Measurements from ENCODE around the gene GALC. TPM values are rescaled to one million over a fixed set of nuclear protein-coding genes. Genes with fewer than 3 reads are reported as not detected.

Gene GALC
- total RNA-seq, 1 experiment from 2014 or later, result 0.18 TPM

DNA sequence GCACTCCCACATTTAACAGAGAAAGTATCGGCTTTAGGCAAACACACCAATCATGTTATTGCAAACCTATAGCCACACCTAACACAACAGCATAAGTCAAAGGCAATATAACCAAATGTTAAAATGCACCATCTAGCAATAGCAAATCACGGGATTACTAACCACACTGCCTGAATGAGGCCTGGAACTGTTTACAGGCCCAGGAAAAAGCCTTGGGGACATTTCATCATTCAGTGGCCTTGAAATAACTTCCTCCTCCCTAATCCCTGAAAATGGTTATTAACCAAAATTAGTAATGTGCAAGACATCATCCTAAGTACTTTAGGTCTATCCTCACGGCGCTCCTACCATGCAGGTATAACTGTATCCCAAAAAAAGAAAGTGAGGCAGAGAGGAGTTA is 2.3 kb downstream of the GALC start:
- intact Hi-C loops (cut with micrococcal nuclease), result loop anchor here (2.0 kb wide), 2 partner anchors 20 to 54 kb away; no protein-coding TSS in a partner anchor

DNA sequence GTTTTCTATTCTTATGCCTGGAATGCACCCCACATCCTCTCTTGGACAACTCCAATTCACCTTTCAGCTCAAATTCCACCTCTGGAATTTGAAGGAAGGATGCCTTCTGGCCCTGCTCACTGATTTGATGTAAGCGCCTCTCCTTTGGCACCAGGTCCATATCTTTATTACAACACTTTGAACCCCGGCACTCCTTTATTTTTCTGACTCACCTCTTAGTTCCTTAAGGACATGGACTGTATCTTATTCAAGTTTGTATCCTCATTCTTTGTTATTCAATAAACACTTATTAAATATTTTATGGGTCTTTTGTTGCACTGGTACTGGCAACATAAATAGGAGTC is 3.1 kb downstream of the GALC start:
- Histone ChIP-seq H3K27me3 (ENCODE audit: low read length) (no peaks in the 10 kb centered on the region), H3K9me3 (ENCODE audit: low read length) (no peaks in the 10 kb centered on the region), H3K9ac (ENCODE audit: low read length) (no peak overlapping the region), H3F3A (ENCODE audit: low read length, unreplicated experiment) (no peaks in the 10 kb centered on the region), H3K36me3 (ENCODE audit: low read depth, low read length) (no peaks in the 10 kb centered on the region), H3K79me2 (ENCODE audit: low read length) (no peaks in the 10 kb centered on the region), H3K4me3 (ENCODE audit: low read length) (no peak overlapping the region), H4K20me1 (ENCODE audit: low read length) (no peaks in the 10 kb centered on the region), H2AFZ (ENCODE audit: low read length) (no peak overlapping the region), H3K9me2 (replicated peaks; ENCODE audit: low read length) (no peaks in the 10 kb centered on the region), H3K4me2 (ENCODE audit: low read length) (no peak overlapping the region), H3K27ac (ENCODE audit: low read length) (no peak overlapping the region), H3K4me1 (ENCODE audit: insufficient read depth, low read length) (no peaks in the 10 kb centered on the region)
- peak; percentile 64 for ATAC-seq
- CTCF ChIA-PET, result no interaction called here
- TF ChIP-seq EZH2phosphoT487 (IDR thresholded peaks at IDR 0.05; ENCODE audit: borderline replicate concordance, low read length), result no peak
- TF ChIP-seq, protein P1, sequence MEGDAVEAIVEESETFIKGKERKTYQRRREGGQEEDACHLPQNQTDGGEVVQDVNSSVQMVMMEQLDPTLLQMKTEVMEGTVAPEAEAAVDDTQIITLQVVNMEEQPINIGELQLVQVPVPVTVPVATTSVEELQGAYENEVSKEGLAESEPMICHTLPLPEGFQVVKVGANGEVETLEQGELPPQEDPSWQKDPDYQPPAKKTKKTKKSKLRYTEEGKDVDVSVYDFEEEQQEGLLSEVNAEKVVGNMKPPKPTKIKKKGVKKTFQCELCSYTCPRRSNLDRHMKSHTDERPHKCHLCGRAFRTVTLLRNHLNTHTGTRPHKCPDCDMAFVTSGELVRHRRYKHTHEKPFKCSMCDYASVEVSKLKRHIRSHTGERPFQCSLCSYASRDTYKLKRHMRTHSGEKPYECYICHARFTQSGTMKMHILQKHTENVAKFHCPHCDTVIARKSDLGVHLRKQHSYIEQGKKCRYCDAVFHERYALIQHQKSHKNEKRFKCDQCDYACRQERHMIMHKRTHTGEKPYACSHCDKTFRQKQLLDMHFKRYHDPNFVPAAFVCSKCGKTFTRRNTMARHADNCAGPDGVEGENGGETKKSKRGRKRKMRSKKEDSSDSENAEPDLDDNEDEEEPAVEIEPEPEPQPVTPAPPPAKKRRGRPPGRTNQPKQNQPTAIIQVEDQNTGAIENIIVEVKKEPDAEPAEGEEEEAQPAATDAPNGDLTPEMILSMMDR (conservative IDR thresholded peaks at IDR 0.05; ENCODE audit: low read depth, low read length), result no peak
- no peak for TF ChIP-seq EZH2 (IDR thresholded peaks at IDR 0.05; ENCODE audit: low read length, unreplicated experiment)
- BruUV-seq (replicated peaks), result no TSS peak
- peak; percentile 50 for DNase-seq
- POLR2A ChIA-PET (ENCODE audit: unreplicated experiment), result no interaction called here
- intact Hi-C loops (cut with micrococcal nuclease), result loop anchor here (2.0 kb wide), 2 partner anchors 21 to 55 kb away; no protein-coding TSS in a partner anchor

More for the DNA sequence above, 2.3 kb downstream of the GALC start:
- ChIA-PET CTCF (no interaction called here), POLR2A (ENCODE audit: unreplicated experiment) (no interaction called here)
- H3K9ac ChIP-seq (ENCODE audit: low read length), result no peak overlapping the region
- no peak overlapping the region for H3K4me2 ChIP-seq (ENCODE audit: low read length)
- no peak overlapping the region for H3K4me3 ChIP-seq (ENCODE audit: low read length)
- H4K20me1 ChIP-seq (ENCODE audit: low read length), result no peaks in the 10 kb centered on the region
- no peaks in the 10 kb centered on the region for H3K9me3 ChIP-seq (ENCODE audit: low read length)
- ATAC-seq (no peak), DNase-seq (no peak)
- no peak overlapping the region for H3K27ac ChIP-seq (ENCODE audit: low read length)
- H3K9me2 ChIP-seq (replicated peaks; ENCODE audit: low read length), result no peaks in the 10 kb centered on the region
- BruUV-seq (replicated peaks), result no TSS peak
- H3K79me2 ChIP-seq (ENCODE audit: low read length), result no peaks in the 10 kb centered on the region
- H2AFZ ChIP-seq (ENCODE audit: low read length), result no peak overlapping the region
- TF ChIP-seq, protein P1 (conservative IDR thresholded peaks at IDR 0.05; ENCODE audit: low read depth, low read length), result no peak
- TF ChIP-seq EZH2phosphoT487 (IDR thresholded peaks at IDR 0.05; ENCODE audit: borderline replicate concordance, low read length) (no peak), EZH2 (IDR thresholded peaks at IDR 0.05; ENCODE audit: low read length, unreplicated experiment) (no peak)
- no peaks in the 10 kb centered on the region for H3K4me1 ChIP-seq (ENCODE audit: insufficient read depth, low read length)
- H3K36me3 ChIP-seq (ENCODE audit: low read depth, low read length), result no peaks in the 10 kb centered on the region
- H3K27me3 ChIP-seq (ENCODE audit: low read length), result no peaks in the 10 kb centered on the region
- H3F3A ChIP-seq (ENCODE audit: low read length, unreplicated experiment), result no peaks in the 10 kb centered on the region

DNA sequence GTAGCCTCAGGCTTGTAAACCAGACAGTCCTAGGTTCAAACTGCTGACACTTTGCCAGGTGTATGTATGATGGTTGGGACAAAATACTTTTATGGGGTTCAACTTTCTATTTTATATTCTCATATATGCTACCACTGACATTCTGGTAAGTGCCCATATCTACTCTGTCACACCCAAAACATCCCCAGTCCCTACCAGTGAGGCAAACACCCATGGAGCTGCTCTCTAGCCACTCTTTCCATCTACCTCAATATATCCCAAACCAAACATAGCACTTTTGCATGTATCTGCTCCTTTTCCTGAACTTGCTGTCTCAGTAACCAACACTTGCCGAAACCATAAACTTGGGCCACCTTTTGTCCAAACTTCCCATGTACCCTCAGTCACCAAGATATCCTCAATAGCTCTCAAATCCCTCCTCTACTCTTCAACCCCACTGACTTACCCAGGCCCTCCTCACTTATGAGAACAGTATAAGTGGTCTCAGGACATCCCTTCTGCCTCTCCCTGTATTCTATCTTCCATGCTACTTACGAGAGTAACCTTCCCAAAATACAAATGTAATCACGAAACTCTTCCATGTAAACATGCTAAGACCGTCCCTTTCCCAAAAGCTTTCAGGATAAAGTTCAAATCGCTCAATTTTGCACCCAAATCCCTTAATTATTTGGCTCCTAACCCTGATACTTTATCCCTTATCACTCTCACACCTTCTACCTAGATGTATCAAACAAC is 3.6 kb downstream of the GALC start:
- Histone ChIP-seq H3F3A (ENCODE audit: low read length, unreplicated experiment) (no peaks in the 10 kb centered on the region), H3K4me1 (ENCODE audit: insufficient read depth, low read length) (no peaks in the 10 kb centered on the region), H3K4me2 (ENCODE audit: low read length) (no peak overlapping the region), H4K20me1 (ENCODE audit: low read length) (no peaks in the 10 kb centered on the region), H3K4me3 (ENCODE audit: low read length) (no peak overlapping the region), H3K36me3 (ENCODE audit: low read depth, low read length) (no peaks in the 10 kb centered on the region), H2AFZ (ENCODE audit: low read length) (no peak overlapping the region), H3K79me2 (ENCODE audit: low read length) (no peaks in the 10 kb centered on the region), H3K9me3 (ENCODE audit: low read length) (no peaks in the 10 kb centered on the region), H3K27me3 (ENCODE audit: low read length) (no peaks in the 10 kb centered on the region), H3K9ac (ENCODE audit: low read length) (no peak overlapping the region), H3K27ac (ENCODE audit: low read length) (no peak overlapping the region), H3K9me2 (replicated peaks; ENCODE audit: low read length) (no peaks in the 10 kb centered on the region)
- TF ChIP-seq EZH2 (IDR thresholded peaks at IDR 0.05; ENCODE audit: low read length, unreplicated experiment) (no peak), EZH2phosphoT487 (IDR thresholded peaks at IDR 0.05; ENCODE audit: borderline replicate concordance, low read length) (no peak)
- TF ChIP-seq, protein P1 (conservative IDR thresholded peaks at IDR 0.05; ENCODE audit: low read depth, low read length), result no peak
- ChIA-PET CTCF (no interaction called here), POLR2A (ENCODE audit: unreplicated experiment) (no interaction called here)
- intact Hi-C loops (cut with micrococcal nuclease), result no loop called here
- DNase-seq, result no peak
- no peak for ATAC-seq
- BruUV-seq (replicated peaks), result no TSS peak

All from PC-3 (cell line).